SK-N-SH (cell line): ENCODE measurements around the gene OGG1. TPM values are rescaled to one million over a fixed set of nuclear protein-coding genes. Genes with fewer than 3 reads are reported as not detected.

Experiments
- CTCF ChIA-PET: fragments of 300-600, 350-600 bp; formaldehyde crosslinking; extraction: SDS; loops from one replicate; lab custom pipeline; 2021; lab: Yijun Ruan, JAX
- POLR2A ChIA-PET: fragments of 350-600 bp; sonication (Branson Sonifier 250); formaldehyde crosslinking; extraction: SDS; loops from one replicate; lab custom pipeline; 2020; ENCODE audit warnings: antibody characterized with exemption, inconsistent platforms; lab: Yijun Ruan, JAX
- DNase-seq: peaks from one replicate; pipeline ENCODE4 v3.0.0; 2012
- H2AFZ ChIP-seq: fragments of 200-600 bp; sonication (generic); 2 replicates; pipeline ENCODE4 v1.8.1; 2016; ENCODE audit warnings: antibody characterized with exemption, mild to moderate bottlenecking, low read depth
- H3F3A ChIP-seq: fragments of 200-600 bp; sonication (generic); replicated peaks from 2 replicates; pipeline ENCODE3; 2016; ENCODE audit warnings: antibody characterized with exemption, mild to moderate bottlenecking; ENCODE audit not compliant: insufficient read depth
- H3K27ac ChIP-seq, 2 experiments: fragments of 200-500 bp in 1 of 2; fragments of 200-600 bp in 1 of 2; sonication (Bioruptor generic) in 1 of 2; sonication (generic), shearing (Covaris generic) in 1 of 2; 2 replicates each; pipeline versions ENCODE4 v1.5.1 to v1.6.1; 2014 to 2016; ENCODE audit warnings: low read depth in 2 of 2, inconsistent platforms in 1 of 2, low read length in 1 of 2, mild to moderate bottlenecking in 1 of 2, mixed read lengths in 1 of 2
- H3K27me3 ChIP-seq: fragments of 200-600 bp; sonication (generic), shearing (Covaris generic); 2 replicates; pipeline ENCODE4 v1.6.1; 2016; ENCODE audit warnings: mixed run types; ENCODE audit not compliant: insufficient read depth
- H3K36me3 ChIP-seq, 2 experiments: fragments of 200-500 bp in 1 of 2; fragments of 200-600 bp in 1 of 2; sonication (Bioruptor generic) in 1 of 2; sonication (generic) in 1 of 2; replicated peaks in 1 of 2; 2 replicates each; pipeline versions ENCODE3 to v1.5.1; 2014 to 2016; ENCODE audit warnings: low read length in 1 of 2, mild to moderate bottlenecking in 1 of 2; ENCODE audit not compliant: insufficient read depth in 2 of 2, control insufficient read depth in 1 of 2
- H3K4me1 ChIP-seq, 2 experiments: fragments of 200-500 bp in 1 of 2; fragments of 200-600 bp in 1 of 2; sonication (Bioruptor generic) in 1 of 2; sonication (generic), shearing (Covaris generic) in 1 of 2; 2 replicates each; pipeline versions ENCODE4 v1.5.1 to v1.6.1; 2014 to 2016; ENCODE audit warnings: low read depth in 1 of 2, low read length in 1 of 2, mixed run types in 1 of 2; ENCODE audit not compliant: insufficient read depth in 2 of 2, control insufficient read depth in 1 of 2
- H3K4me2 ChIP-seq: fragments of 200-600 bp; sonication (generic), shearing (Covaris generic); 2 replicates; pipeline ENCODE4 v1.6.1; 2017; ENCODE audit warnings: mixed run types
- H3K4me3 ChIP-seq, 2 experiments: fragments of 200-500 bp in 1 of 2; fragments of 200-600 bp in 1 of 2; sonication (Bioruptor generic) in 1 of 2; sonication (generic), shearing (Covaris generic) in 1 of 2; 2 replicates each; pipeline versions ENCODE4 v1.5.1 to v1.8.1; 2014 to 2016; ENCODE audit warnings: low read depth in 2 of 2, inconsistent platforms in 1 of 2, low read length in 1 of 2, mild to moderate bottlenecking in 1 of 2, mixed read lengths in 1 of 2, moderate library complexity in 1 of 2
- H3K79me2 ChIP-seq: fragments of 200-600 bp; sonication (generic); 2 replicates; pipeline ENCODE4 v1.8.1; 2017; ENCODE audit warnings: mild to moderate bottlenecking; ENCODE audit not compliant: insufficient read depth
- H3K9ac ChIP-seq: fragments of 200-600 bp; sonication (generic); 2 replicates; pipeline ENCODE4 v1.6.1; 2017; ENCODE audit warnings: mixed run types
- H3K9me2 ChIP-seq: fragments of 200-600 bp; sonication (generic); 2 replicates; pipeline ENCODE4 v1.6.1; 2017; ENCODE audit warnings: mixed run types
- H3K9me3 ChIP-seq: fragments of 200-600 bp; sonication (generic); 2 replicates; pipeline ENCODE4 v1.6.1; 2017; ENCODE audit warnings: mixed run types, mild to moderate bottlenecking, moderate library complexity
- H4K20me1 ChIP-seq: fragments of 200-600 bp; sonication (generic); 2 replicates; pipeline ENCODE4 v1.6.1; 2017; ENCODE audit warnings: mild to moderate bottlenecking, mixed run types; ENCODE audit not compliant: insufficient read depth
- CHD2 ChIP-seq: fragments of 150-350 bp; IDR thresholded peaks from 2 replicates; pipeline ENCODE4 v1.6.1; 2018; ENCODE audit warnings: low read length; ENCODE audit not compliant: partially characterized antibody
- EZH2phosphoT487 ChIP-seq: fragments of 200-600 bp; sonication (generic); IDR thresholded peaks from 2 replicates; pipeline ENCODE4 v1.6.1; 2017; ENCODE audit warnings: low read depth, mixed run types, mild to moderate bottlenecking, antibody characterized with exemption, moderate library complexity, borderline replicate concordance
- FOSL2 ChIP-seq: IDR thresholded peaks from 2 replicates; pipeline ENCODE4 v1.4.0; 2012; ENCODE audit warnings: low read depth, mild to moderate bottlenecking, moderate library complexity, borderline replicate concordance
- GABPA ChIP-seq: IDR thresholded peaks from 2 replicates; pipeline ENCODE4 v1.4.0; 2012; ENCODE audit warnings: low read depth, mild to moderate bottlenecking
- GATA2 ChIP-seq: sonication (generic); formaldehyde crosslinking; IDR thresholded peaks from 2 replicates; pipeline ENCODE4 v1.5.0; 2020; ENCODE audit warnings: mild to moderate bottlenecking, missing genetic modification reagents
- JUND ChIP-seq: IDR thresholded peaks from 2 replicates; pipeline ENCODE4 v1.4.0; 2012
- MXI1 ChIP-seq: IDR thresholded peaks from 2 replicates; pipeline ENCODE4 v1.6.1; 2012; ENCODE audit warnings: mild to moderate bottlenecking, low read depth, low read length, improper control_type of control experiment
- NFIC ChIP-seq: IDR thresholded peaks from 2 replicates; pipeline ENCODE4 v1.4.0; 2012; ENCODE audit warnings: borderline replicate concordance
- POLR2AphosphoS5 ChIP-seq: IDR thresholded peaks from 2 replicates; pipeline ENCODE4 v1.6.1; 2012; ENCODE audit warnings: low read depth, low read length
- RAD21 ChIP-seq: IDR thresholded peaks from 2 replicates; pipeline ENCODE4 v1.6.1; 2012; ENCODE audit warnings: mild to moderate bottlenecking, low read length
- RCOR1 ChIP-seq: fragments of 150-350 bp; IDR thresholded peaks from 2 replicates; pipeline ENCODE4 v1.6.1; 2017; ENCODE audit warnings: antibody characterized with exemption, low read length
- SMC3 ChIP-seq: IDR thresholded peaks from 2 replicates; pipeline ENCODE4 v1.6.1; 2012; ENCODE audit warnings: low read depth, low read length, improper control_type of control experiment
- TAF1 ChIP-seq: IDR thresholded peaks from 2 replicates; pipeline ENCODE4 v1.6.1; 2012; ENCODE audit warnings: low read depth, mild to moderate bottlenecking, low read length, moderate library complexity, borderline replicate concordance
- TEAD4 ChIP-seq: IDR thresholded peaks from 2 replicates; pipeline ENCODE4 v1.4.0; 2012; ENCODE audit warnings: mild to moderate bottlenecking, borderline replicate concordance; ENCODE audit not compliant: insufficient read depth
- WGBS: methylation state at CpG from one replicate; pipeline ENCODE4 v1.1.6; 2017; ENCODE audit warnings: low lambda C conversion rate; 5-methylcytosine and 5-hydroxymethylcytosine counted together
- polyA plus RNA-seq, 3 experiments: library from polyadenylated mRNA; depleted of rRNA; stranded (reverse); fragments of >200 nt; gene quantifications; 2 replicates each; pipeline ENCODE4 v1.2.3, GENCODE V29; 2012
- TF ChIP-seq, protein P1 (sequence below): IDR thresholded peaks from 2 replicates; pipeline ENCODE4 v1.4.0; 2012; ENCODE audit warnings: low read depth, borderline replicate concordance
- TF ChIP-seq, protein P2 (sequence below): fragments of 150-350 bp; IDR thresholded peaks from 2 replicates; pipeline ENCODE4 v1.6.1; 2017; ENCODE audit warnings: antibody characterized with exemption, low read length, low read depth, borderline replicate concordance
- TF ChIP-seq, protein P3 (sequence below): fragments of 200-600 bp; sonication (generic); IDR thresholded peaks from 2 replicates; pipeline ENCODE4 v1.6.1; 2017; ENCODE audit warnings: antibody characterized with exemption, mild to moderate bottlenecking, moderate library complexity

OGG1 gene
- polyA plus RNA-seq, 1 of the 3 experiments (the other 2 are of a cell fraction), result 26.8 TPM

DNA sequence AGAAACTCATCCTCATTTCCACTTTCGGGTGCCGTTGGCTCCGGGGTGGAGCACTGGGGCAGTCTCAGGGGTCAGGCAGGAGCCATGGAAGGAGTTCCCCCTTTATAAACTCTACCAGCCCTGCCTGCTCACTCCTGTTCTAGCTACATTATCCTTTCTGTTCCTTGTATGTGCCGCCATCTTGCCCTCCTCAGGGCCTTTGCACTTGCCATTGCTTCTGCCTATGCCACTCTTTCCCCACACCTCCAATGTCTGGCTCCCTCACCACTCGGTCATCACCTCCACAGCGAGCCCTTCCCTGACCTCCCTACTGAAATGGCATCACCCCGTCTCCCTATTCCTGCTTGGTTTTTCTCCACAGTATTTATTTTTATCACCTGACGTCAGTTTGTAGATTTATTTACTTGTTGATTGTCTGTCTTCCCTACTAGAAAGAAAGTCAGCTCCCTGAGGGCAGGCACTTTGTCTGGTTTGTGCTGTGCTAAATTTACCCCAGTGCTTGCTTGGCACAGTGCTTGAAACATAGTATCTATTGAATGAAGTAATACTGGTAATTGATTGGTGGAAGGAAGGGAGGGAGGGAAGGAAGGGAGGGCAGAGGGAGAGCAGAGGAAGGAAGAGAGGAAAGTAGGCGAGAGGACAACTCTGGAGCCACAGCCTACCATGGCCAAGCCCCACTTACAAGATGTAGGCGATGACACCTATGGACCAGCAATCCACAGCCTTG lies 11.2 kb downstream of the OGG1 start:
- no peaks in the 10 kb centered on the region for H4K20me1 ChIP-seq
- H3K36me3 ChIP-seq, result peaks cover 20 to 24% of the 10 kb centered on the region in 2 experiments
- H3K27me3 ChIP-seq, result no peaks in the 10 kb centered on the region
- H3F3A ChIP-seq, result no peaks in the 10 kb centered on the region
- H2AFZ ChIP-seq, result no peak overlapping the region
- POLR2A ChIA-PET, result interaction anchor here (0.6 kb wide), 1 partner anchor 24 kb away, joined by 3 read pairs; no protein-coding TSS in a partner anchor
- H3K4me3 ChIP-seq, result no peak overlapping the region
- no peak overlapping the region for H3K4me2 ChIP-seq
- DNase-seq, result no peak
- H3K79me2 ChIP-seq, result no peaks in the 10 kb centered on the region
- H3K27ac ChIP-seq, result no peak overlapping the region
- CTCF ChIA-PET, result no interaction called here
- whole genome bisulfite sequencing, result 98% methylated on average over 7 of the region's 10 CpGs
- no peaks in the 10 kb centered on the region; a peak in 1 of 4 replicates for H3K4me1 ChIP-seq
- H3K9ac ChIP-seq, result no peak overlapping the region
- TF ChIP-seq RCOR1 (no peak), POLR2AphosphoS5 (no peak), TEAD4 (no peak), MXI1 (no peak), NFIC (no peak), GABPA (no peak), RAD21 (no peak)
- TF ChIP-seq, protein P1, sequence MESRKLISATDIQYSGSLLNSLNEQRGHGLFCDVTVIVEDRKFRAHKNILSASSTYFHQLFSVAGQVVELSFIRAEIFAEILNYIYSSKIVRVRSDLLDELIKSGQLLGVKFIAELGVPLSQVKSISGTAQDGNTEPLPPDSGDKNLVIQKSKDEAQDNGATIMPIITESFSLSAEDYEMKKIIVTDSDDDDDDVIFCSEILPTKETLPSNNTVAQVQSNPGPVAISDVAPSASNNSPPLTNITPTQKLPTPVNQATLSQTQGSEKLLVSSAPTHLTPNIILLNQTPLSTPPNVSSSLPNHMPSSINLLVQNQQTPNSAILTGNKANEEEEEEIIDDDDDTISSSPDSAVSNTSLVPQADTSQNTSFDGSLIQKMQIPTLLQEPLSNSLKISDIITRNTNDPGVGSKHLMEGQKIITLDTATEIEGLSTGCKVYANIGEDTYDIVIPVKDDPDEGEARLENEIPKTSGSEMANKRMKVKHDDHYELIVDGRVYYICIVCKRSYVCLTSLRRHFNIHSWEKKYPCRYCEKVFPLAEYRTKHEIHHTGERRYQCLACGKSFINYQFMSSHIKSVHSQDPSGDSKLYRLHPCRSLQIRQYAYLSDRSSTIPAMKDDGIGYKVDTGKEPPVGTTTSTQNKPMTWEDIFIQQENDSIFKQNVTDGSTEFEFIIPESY, result no peak
- H3K9me3 ChIP-seq, result no peaks in the 10 kb centered on the region
- no peaks in the 10 kb centered on the region for H3K9me2 ChIP-seq

DNA sequence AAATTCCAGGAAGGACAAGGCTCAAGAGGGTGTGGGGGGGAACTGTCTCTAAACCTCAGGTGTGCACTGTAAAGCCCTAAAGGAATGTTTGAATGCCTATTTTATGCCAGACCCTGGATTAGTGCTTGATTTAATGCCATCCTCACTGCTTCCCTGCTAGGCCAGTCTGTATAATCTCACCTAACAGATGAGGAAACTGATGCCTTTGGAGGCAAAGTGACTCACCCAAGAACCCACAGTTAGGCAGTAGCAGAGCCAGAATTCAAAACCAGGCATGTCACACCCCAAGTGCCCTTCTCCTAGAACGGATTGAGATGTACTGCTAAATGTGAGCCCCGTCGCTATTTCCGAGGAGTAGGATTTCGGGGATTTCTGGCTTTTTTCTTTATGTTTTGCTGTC lies 12.2 kb downstream of the OGG1 start:
- no peak overlapping the region for H3K9ac ChIP-seq
- H3K9me3 ChIP-seq, result no peaks in the 10 kb centered on the region
- TF ChIP-seq, protein P2, sequence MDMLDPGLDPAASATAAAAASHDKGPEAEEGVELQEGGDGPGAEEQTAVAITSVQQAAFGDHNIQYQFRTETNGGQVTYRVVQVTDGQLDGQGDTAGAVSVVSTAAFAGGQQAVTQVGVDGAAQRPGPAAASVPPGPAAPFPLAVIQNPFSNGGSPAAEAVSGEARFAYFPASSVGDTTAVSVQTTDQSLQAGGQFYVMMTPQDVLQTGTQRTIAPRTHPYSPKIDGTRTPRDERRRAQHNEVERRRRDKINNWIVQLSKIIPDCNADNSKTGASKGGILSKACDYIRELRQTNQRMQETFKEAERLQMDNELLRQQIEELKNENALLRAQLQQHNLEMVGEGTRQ, result no peak
- no peak for TF ChIP-seq FOSL2
- no peak for TF ChIP-seq SMC3
- TF ChIP-seq GATA2 (CRISPR knock-in tag), result no peak
- TF ChIP-seq, protein P3, sequence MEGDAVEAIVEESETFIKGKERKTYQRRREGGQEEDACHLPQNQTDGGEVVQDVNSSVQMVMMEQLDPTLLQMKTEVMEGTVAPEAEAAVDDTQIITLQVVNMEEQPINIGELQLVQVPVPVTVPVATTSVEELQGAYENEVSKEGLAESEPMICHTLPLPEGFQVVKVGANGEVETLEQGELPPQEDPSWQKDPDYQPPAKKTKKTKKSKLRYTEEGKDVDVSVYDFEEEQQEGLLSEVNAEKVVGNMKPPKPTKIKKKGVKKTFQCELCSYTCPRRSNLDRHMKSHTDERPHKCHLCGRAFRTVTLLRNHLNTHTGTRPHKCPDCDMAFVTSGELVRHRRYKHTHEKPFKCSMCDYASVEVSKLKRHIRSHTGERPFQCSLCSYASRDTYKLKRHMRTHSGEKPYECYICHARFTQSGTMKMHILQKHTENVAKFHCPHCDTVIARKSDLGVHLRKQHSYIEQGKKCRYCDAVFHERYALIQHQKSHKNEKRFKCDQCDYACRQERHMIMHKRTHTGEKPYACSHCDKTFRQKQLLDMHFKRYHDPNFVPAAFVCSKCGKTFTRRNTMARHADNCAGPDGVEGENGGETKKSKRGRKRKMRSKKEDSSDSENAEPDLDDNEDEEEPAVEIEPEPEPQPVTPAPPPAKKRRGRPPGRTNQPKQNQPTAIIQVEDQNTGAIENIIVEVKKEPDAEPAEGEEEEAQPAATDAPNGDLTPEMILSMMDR, result no peak
- TF ChIP-seq JUND, result no peak
- TF ChIP-seq EZH2phosphoT487, result no peak
- no peak for TF ChIP-seq CHD2
- TF ChIP-seq TAF1, result no peak

More for the DNA sequence above, 12.2 kb downstream of the OGG1 start:
- Histone ChIP-seq H2AFZ (no peak overlapping the region), H3K79me2 (no peaks in the 10 kb centered on the region), H3F3A (no peaks in the 10 kb centered on the region), H3K36me3 (peaks cover 13 to 19% of the 10 kb centered on the region in 2 experiments), H3K4me2 (no peak overlapping the region), H3K27me3 (no peaks in the 10 kb centered on the region), H3K4me3 (no peak overlapping the region), H4K20me1 (no peaks in the 10 kb centered on the region), H3K9me2 (no peaks in the 10 kb centered on the region), H3K4me1 (no peaks in the 10 kb centered on the region; a peak in 1 of 4 replicates), H3K27ac (no peak overlapping the region)
- ChIA-PET POLR2A (interaction anchor here (0.6 kb wide), 1 partner anchor 58 kb away, joined by 3 read pairs; no protein-coding TSS in a partner anchor), CTCF (no interaction called here)
- DNase-seq, result no peak
- WGBS, result 90% methylated on average over 5 of the region's 5 CpGs
